ENCODE data around the gene NOG.
A peak's percentile ranks its signal among the peaks of the same experiment; 100 is the strongest.

NOG gene

GRCh38 chr17:56603486-56604238 lies 10.2 kb downstream of the NOG start:
- H3K36me3 Mint-ChIP-seq (ENCODE audit: low read depth), result no peaks in the 10 kb centered on the region
- no peak overlapping the region for H3K27ac Mint-ChIP-seq
- H3K27me3 Mint-ChIP-seq (ENCODE audit: low read depth, poor library complexity), result peaks cover 40% of the 10 kb centered on the region
- H3K9me3 Mint-ChIP-seq, result no peaks in the 10 kb centered on the region
- TF ChIP-seq CTCF (IDR thresholded peaks at IDR 0.05), result no peak
- H3K4me3 Mint-ChIP-seq, result no peak overlapping the region
- DNase-seq, result no peak
- H3K4me1 Mint-ChIP-seq, result peaks cover 10% of the 10 kb centered on the region

- no peaks in the 10 kb centered on the region for H3K36me3 Mint-ChIP-seq (ENCODE audit: low read depth)
Observed at GRCh38 chr17:56604691-56605290, 11.3 kb downstream of the NOG start.

GRCh38 chr17:56608944-56609343 lies 15.4 kb downstream of the NOG start:
- DNase-seq, result no peak
- no peak for TF ChIP-seq CTCF (IDR thresholded peaks at IDR 0.05)
- no peaks in the 10 kb centered on the region for H3K9me3 Mint-ChIP-seq
- peaks cover 6% of the 10 kb centered on the region for H3K4me1 Mint-ChIP-seq
- H3K27ac Mint-ChIP-seq, result peak overlapping the region; percentile 53
- H3K27me3 Mint-ChIP-seq (ENCODE audit: low read depth, poor library complexity), result peaks cover 21% of the 10 kb centered on the region
- no peak overlapping the region for H3K4me3 Mint-ChIP-seq
- H3K36me3 Mint-ChIP-seq (ENCODE audit: low read depth), result no peaks in the 10 kb centered on the region

More at GRCh38 chr17:56604691-56605290, 11.3 kb downstream of the NOG start:
- Mint-ChIP-seq H3K4me3 (no peak overlapping the region), H3K9me3 (no peaks in the 10 kb centered on the region), H3K27me3 (ENCODE audit: low read depth, poor library complexity) (peaks cover 36% of the 10 kb centered on the region), H3K4me1 (peaks cover 12% of the 10 kb centered on the region), H3K27ac (no peak overlapping the region)
- DNase-seq, result no peak
- TF ChIP-seq CTCF (IDR thresholded peaks at IDR 0.05), result no peak

- peaks cover 16% of the 10 kb centered on the region for H3K4me1 Mint-ChIP-seq
- TF ChIP-seq CTCF (IDR thresholded peaks at IDR 0.05), result no peak
- peaks cover 26% of the 10 kb centered on the region for H3K27me3 Mint-ChIP-seq (ENCODE audit: low read depth, poor library complexity)
- no peaks in the 10 kb centered on the region for H3K9me3 Mint-ChIP-seq
- DNase-seq, result no peak
- no peaks in the 10 kb centered on the region for H3K36me3 Mint-ChIP-seq (ENCODE audit: low read depth)
- H3K4me3 Mint-ChIP-seq, result no peak overlapping the region
- H3K27ac Mint-ChIP-seq, result no peak overlapping the region
Observed at GRCh38 chr17:56610321-56610720, 16.8 kb downstream of the NOG start.

- Mint-ChIP-seq H3K9me3 (no peaks in the 10 kb centered on the region), H3K27me3 (ENCODE audit: low read depth, poor library complexity) (peaks cover 33% of the 10 kb centered on the region), H3K4me1 (peaks cover 16% of the 10 kb centered on the region), H3K36me3 (ENCODE audit: low read depth) (no peaks in the 10 kb centered on the region), H3K4me3 (no peak overlapping the region), H3K27ac (no peak overlapping the region)
- no peak for DNase-seq
- TF ChIP-seq CTCF (IDR thresholded peaks at IDR 0.05), result no peak
Observed at GRCh38 chr17:56613131-56613530, 19.6 kb downstream of the NOG start.

- TF ChIP-seq CTCF (IDR thresholded peaks at IDR 0.05), result no peak
- Mint-ChIP-seq H3K9me3 (no peaks in the 10 kb centered on the region), H3K27me3 (ENCODE audit: low read depth, poor library complexity) (peaks cover 35% of the 10 kb centered on the region), H3K4me3 (no peak overlapping the region), H3K27ac (no peak overlapping the region), H3K4me1 (peaks cover 10% of the 10 kb centered on the region), H3K36me3 (ENCODE audit: low read depth) (no peaks in the 10 kb centered on the region)
- DNase-seq, result no peak
Observed at GRCh38 chr17:56614522-56614921, 21.0 kb downstream of the NOG start.
